HG02870 (cell line): ENCODE measurements around the gene SRC.

Experiments
- ATAC-seq: cut with Tn5 transposase; IDR thresholded peaks from one replicate; pipeline ENCODE4 v1.9.1; 2021; ENCODE audit warnings: mild to moderate bottlenecking, moderate library complexity; ENCODE audit not compliant: unreplicated experiment

Gene SRC

GRCh38 chr20:37379967-37380828 is 34.3 kb downstream of the SRC start:
- no peak for ATAC-seq

GRCh38 chr20:37380864-37381579 is 35.1 kb downstream of the SRC start:
- no peak for ATAC-seq

DNA sequence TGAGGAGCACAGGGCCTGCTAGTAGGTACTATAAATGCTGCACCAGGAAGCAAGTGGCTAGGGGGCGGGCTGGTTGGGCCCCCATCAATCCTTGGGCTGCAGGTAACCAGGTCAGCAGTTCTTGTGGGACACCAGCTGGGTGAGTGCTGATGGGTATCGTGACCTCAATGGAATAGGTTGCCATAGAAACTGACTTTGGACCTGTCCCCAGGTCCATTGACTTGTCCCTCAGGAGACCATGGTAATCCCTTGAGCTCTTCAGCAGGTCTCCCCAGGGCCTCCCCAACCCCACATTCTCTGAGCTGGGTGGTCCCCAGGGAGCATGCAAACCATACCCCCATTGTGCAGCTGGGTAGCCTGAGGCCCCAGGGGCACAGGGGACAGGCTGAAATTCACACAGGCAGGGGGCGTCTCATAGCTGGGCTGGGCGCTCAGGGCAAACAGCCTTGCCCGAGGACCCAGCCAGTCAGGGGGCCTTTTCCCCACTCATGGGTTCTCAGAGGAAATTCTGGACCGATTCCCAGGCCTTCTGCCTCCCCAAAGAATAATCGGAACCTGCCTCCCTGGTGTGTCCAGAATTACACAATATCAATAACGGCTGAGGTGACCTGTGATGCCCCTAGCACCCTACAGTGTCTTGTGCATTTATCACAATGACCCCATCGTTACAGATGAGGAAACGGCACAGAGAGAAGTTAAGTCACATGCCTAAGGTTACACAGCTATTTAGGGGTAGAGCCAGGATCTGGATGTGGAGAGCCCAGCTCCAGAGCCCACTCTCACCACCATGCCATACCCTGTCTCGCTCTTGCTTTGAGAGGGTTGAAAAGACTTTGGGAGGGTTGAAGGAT is 35.9 kb downstream of the SRC start:
- ATAC-seq, result no peak

DNA sequence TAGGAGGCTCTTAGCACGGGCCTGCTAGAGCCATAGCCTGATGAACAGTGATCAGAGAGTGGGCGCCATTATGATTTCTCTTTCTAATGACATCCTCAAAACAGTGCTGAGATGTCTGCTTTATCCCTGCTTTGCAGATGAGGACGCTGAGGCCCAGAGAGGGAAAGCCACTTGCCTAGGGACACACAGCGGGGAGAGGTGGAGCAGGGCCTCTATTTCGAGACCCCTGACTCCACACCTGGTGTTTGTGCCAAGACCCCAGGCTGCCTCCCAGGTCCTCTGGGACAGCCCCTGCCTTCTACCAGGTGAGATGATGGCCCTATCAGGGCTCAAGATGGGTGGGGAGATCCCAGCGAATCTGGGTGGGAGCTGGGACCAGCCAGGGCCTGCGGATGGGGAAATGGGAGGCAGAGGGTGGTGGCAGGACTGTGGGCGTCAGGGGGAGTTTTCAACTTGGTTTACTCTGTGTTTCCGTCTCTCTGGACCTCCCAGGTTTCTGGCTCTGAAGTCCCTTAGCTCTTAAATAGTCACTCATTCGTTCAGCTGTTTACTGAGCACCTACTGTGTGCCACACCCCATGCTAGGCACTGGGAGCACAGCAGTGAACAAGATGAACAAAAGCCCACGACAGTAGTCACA is 36.7 kb downstream of the SRC start:
- ATAC-seq, result no peak

DNA sequence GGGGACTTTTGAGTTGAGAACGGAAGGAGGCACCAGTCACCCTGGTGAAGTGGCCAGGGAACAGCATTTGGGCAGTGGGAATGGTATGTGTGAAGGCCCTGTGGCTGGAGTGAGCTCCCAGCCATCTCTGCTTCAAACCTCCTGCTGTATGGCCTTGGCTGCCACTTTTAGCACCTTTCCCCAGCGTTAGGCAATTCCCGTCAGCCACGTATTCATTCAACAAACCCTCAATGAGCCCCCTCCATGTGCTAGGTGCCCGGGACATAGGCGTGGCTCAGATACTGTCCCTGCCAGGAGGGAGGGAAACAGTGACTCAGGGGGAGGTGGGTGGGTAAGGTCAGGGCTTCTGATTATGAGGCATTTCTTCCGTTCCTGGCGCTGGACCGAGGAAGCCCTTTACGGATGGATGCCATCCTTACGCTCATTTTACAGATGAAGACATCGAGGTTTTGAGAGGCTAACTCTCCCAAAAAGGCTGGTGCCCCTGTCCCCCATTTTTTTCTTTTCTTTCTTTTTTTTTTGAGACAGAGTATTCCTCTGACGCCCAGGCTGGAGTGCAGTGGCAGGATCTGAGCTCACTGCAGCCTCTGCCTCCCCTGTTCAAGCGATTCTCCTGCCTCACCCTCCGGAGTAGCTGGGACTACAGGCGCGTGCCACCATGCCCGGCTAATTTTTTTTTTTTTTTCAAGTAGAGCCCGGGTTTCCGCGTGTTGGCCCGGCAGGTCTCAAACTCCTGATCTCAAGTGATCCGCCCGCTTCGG is 37.5 kb downstream of the SRC start:
- no peak for ATAC-seq

DNA sequence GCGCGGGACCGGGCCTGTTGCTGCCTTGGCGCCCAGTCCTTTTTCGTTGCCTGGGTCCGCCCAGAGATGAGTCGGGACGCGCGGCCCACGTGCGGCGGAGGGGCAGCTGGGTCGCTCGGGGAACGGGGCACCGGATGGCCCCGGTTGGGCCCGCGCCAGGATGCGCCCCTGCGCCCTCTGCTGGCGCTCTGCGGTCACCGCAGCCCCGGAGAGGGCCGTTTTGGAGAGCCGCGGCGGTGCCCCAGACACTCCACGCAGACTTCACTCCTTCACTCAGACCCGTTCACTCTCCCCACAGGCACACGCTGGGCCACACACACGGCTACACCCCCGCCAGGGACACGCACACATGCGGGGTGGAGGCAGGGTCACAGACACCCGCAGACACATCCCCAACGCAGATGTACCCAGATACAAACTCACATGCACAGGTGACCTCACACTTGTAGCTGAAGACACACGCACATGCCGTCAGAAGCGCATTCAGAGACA is 38.8 kb downstream of the SRC start:
- ATAC-seq, result no peak

GRCh38 chr20:37385176-37385575 is 39.2 kb downstream of the SRC start:
- no peak for ATAC-seq

DNA sequence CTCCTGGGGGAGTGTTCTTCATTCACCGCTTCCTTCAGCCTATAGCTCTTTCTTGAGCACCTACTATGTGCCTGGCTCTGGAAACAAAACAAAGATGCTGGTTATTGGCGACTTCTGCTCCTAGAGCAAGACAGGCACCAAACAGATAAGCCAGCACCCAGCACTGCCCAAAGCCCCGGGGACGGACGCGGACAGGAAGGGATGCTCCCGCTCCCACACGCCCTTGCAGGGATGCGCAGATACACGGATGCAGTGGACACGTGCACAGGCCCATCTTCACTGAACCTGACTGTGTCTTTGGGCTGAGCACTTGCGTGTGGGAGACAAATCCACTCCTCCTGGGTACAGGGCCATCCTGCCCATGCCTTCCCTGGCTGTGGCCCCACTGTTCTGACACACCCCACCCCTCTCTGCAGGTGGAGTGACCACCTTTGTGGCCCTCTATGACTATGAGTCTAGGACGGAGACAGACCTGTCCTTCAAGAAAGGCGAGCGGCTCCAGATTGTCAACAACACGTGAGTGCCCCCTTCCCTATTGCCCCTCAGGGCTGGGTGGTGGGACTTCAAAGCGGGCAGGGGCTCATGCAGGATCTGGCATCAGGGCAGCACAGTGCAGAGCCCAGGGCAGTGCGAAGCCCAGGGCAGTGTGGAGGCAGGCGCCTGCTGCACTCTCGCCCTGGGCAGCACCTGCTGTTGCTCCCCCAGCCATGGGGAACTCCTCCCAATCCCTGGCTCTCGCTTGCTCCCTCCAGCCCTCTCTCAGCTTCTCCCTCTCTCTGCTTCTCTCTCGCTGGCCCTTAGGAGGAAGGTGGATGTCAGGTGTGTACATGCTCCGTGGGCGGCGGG is 39.9 kb downstream of the SRC start:
- no peak for ATAC-seq

DNA sequence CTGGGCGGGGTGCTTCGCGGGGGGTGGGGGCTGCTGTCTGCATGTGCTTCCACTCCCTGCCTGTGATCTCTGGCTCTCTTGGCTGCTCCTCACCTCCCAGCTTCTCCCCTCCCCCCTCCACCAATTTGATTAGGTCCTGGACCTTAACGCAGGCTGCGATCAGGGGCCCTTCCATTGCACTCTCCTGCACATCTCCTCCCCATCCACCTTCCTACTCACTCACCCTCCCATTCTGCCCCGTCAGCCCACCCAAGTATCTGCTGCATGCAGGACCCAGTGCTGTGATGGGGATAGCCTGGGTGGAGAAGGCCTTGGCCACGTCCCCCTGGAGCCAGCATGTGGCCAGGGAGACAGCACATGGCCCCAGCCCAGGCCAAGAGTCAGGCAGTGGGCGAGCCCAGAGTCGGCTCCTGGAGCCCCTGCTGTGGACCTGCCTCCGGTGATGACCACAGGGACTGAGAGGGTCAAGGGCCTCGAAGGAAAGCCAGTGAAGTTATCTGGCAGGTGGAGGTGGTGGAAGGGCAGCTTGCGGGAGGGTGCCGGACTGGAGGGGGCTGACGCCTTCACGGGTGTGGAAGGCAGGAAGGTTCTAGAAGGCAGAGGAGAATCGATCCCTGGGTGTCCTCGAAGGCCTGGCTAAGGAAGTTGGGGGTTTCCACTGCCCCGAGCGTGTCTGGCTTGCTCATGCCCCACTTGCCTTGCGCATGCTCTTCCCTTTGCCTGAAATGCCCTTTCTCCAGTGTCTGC is 40.7 kb downstream of the SRC start:
- ATAC-seq, result no peak

GRCh38 chr20:37387519-37388269 is 41.8 kb downstream of the SRC start:
- ATAC-seq, result no peak

DNA sequence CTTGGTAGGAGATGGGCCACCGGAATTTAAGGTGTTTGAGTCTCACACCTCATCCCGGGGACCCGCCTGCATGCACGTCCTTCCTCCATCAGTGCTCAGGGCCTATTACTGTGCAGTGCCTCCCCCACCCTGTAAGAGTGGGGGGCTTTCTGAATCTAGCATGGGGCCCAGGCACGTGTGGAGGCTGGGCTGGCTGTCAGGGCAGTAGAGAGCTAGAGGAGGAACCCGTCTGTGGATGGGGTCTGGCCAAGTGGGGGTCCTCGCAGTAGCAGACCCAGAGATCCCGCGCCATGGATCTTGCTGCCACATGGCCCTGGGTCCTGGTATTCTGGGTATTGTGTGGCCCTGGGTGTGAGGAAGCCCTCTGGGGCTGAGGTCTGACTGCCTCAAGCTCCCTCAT is 42.9 kb downstream of the SRC start:
- ATAC-seq, result no peak

- ATAC-seq, result no peak
Measured at GRCh38 chr20:37389241-37389747, 43.4 kb downstream of the SRC start.

GRCh38 chr20:37389844-37390275 is 43.9 kb downstream of the SRC start:
- ATAC-seq, result no peak

GRCh38 chr20:37390503-37390890 is 44.6 kb downstream of the SRC start:
- ATAC-seq, result no peak

DNA sequence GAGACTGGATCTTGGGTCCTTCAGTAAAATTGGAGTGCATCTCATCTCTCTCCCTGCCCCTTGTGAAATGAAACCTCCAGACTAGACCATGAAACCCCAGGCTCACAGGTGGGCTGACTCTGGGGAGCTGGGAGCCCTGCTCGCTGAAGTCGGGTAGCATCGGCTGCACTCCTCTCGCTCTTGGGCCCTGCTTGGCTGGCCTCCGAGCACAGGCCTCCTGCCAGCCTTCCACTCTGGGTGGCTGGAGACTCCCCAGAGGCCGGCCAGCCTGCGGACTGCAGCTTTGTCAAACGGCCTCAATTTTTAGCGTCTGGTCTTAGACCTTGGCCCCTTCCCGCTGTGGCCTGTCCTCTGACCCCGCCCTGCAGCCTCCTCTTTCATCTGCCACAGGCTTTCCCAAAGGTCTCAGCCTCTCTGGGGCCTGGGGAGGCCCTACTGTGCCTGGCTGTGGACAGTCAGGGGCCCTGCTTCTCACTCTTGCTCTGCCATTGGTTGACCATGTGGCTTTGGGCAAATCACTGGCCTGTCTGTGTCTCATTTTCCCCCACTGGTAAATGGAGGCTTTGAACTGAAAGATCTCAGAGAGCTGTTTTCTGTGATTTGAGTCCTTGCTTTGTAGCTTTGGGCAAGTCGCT is 45.1 kb downstream of the SRC start:
- no peak for ATAC-seq

GRCh38 chr20:37392441-37393195 is 46.7 kb downstream of the SRC start:
- no peak for ATAC-seq
